GM21786 (cell line): ENCODE data around the gene ADAP1.
A peak's percentile ranks its signal among the peaks of the same experiment; 100 is the strongest.

Experiments
- ATAC-seq: cut with Tn5 transposase; IDR thresholded peaks from one replicate; pipeline ENCODE4 v1.9.1; 2021; ENCODE audit not compliant: unreplicated experiment

The ADAP1 gene

DNA sequence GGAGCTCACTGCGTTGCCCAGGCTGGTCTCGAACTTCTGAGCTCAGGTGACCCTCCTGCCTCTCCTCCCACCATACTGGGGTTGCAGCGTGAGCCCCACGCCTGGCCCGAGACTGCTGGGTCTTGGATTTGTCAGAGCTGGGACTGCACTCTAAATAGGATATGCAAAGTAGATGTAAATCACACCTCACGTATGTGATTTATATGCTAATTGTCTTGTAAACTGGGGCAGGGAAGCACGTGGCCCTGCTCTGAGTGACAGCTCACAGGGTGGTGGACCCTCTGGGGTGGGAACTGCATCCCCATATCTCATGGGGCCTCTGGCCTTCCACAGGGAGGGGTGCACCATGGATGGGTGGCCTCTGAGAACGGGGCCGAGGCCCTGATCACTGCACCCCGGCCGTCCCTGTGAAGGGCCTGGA is 44.0 kb downstream of the ADAP1 start:
- no peak for ATAC-seq

DNA sequence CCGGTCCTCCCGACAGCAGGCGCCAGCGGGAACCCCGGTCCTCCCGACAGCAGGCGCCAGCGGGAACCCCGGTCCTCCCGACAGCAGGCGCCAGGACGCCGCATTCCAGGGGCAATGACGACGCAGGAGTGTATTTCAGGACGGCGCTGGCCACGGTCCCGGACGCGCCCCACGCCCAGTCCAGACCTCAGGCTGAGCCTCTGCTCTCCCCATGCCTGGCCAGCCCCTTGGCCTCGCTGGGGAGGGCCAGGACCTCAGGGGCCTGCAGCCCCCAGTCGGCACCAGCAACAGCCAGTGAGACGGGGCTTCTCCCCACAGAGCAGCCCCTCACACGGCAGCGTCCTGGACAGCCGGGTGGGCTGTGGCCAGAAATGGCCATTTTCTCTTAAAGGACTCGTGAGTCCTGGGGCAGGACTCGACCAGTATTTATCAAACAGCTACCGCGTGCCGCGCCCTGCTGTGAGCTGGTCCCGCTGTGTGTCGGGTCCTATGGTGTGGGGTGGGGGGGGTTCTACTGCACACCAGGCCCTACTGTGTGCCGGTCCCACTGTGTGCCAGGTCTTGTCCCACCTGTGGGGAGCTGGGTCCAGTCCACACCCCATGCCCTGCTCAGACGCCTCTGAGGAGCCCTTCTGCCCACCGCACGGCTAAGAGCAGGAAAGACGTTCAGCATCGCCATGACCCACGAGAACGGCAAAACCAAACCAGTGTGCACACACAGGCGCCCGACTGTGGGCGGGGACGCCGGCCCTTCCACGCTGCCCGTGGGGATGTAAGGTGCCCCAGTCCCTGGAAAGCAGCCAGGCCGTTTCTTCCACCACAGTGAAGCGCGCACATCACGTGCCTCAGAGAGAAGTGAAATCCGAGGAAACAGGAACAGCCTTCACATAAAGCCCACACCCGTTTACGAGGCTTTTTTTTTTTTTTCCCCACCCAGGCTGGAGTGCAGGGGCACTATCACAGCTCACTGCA is 44.8 kb downstream of the ADAP1 start:
- no peak for ATAC-seq

DNA sequence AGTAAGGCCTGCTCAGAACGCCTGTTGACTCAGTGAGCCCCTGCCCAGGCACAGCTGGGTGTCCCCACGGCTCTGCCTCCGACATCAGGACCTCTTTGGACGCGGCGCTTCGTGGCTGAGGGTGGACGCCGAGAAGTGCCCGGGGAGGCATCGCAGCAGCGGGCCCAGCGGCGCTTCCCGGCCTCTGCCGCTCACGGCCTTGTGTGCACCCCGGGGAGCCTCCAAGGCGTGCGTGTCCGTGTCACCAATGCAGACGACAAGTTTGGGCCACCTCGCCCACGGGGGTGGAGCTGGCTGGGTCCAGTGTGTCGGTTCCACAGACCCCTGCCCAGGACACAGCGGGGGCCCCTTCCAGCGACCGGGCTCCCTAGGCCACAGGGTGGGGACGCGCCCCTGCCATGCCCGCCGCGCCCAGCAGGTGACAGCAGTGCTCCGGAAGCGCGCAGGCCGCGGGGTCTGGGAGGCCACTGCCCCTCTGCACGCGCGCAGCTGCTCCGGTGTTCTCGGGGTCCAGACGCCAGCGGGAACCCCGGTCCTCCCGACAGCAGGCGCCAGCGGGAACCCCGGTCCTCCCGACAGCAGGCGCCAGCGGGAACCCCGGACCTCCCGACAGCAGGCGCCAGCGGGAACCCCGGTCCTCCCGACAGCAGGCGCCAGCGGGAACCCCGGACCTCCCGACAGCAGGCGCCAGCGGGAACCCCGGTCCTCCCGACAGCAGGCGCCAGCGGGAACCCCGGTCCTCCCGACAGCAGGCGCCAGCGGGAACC is 45.7 kb downstream of the ADAP1 start:
- peak; percentile 53 for ATAC-seq

DNA sequence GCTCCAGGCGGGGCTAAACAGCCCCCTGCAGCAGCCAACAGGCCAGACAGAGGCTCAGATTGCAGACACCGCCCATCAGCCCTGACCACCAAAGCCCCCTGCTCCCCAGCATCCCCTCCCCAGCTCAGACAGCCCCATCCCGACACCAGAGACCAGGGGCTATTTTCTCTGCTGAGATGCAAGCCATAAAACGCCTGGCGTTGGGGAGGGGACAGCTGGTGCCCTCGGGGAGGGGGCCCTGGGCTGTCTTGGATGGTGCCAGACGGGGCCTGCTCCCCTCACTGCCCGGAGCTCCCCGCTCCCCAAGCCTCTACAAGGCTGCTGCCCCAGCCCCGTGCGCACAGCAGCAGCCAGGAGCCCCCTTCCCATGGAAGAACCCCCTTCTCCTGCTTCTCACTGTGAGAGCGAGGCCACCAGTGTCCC is 46.3 kb downstream of the ADAP1 start:
- ATAC-seq, result no peak

DNA sequence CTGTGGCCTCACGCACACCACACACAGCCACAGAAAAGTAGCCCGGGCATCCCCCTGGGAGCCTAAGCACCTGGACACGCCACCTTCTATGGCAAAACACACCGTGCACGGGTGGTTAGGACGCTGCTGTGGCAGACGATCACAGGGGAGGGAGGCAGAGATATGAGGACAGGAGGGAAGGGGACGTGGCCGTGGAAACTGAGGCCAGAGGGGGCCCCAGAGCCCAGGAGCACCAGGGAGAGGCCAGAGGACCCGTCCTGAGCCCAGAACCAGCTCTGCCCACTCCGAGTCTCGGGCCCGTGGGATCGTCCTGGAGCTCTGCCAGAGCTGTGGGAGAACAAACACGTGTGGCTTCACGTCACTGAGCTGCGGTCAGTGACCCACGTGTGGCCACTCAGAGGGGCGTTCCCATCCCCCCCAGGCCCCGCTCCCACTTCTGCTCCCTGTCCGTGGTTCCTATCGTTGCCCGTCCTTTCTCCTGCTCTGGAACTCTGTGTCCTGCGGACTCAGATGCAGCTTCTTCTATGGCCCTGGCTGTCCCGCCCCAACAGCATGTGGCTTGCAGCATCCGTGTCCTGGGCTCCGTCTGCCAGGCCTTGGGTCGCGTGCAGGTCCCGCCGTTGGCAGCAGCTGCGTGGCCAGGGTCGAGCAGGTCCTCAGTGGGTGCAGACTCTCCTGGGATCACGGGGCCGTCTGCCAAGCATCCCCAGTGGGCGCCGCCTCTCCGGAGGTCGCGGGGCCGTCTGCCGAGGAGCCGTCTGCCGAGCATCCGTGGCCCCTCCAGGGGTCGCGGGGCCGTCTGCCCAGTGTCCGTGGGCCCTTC is 47.1 kb downstream of the ADAP1 start:
- ATAC-seq, result no peak

DNA sequence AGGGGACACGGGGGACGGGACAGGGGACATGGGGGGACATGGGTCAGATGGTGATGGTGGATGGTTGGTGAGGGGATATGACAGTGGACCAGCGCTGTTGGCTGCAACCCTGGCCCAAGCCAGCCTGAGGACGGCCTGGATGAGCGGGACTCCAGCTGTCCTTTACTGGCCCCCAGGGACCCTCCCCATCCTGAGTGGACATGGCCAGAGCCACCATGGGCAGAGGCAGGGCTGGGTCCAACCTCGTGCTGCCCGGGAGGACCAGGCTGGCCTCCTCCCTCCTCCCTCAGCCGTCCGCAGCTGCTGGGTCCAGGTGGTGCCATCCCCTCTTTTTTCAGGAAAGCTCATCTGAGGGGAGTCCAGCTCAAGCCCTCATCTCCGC is 47.7 kb downstream of the ADAP1 start:
- no peak for ATAC-seq

DNA sequence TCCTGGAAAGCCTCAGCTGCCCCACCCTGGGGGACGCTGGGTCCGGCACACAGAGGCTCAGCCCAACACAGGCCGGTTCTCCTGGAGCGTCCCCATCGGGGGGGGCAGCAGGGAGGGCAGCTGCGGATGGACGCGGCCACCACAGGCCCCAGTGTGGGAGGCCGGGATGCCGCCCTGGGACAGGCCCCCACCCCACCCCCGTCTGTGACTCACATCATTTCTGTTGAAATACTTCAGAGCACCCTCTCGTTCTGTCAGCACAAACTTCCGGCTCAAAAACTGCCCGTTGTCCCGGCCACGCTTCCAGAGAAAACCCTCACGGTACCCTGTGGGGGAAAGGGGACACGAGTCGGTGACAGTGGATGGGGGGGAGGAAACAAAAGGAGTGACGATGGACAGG is 49.6 kb downstream of the ADAP1 start:
- no peak for ATAC-seq

DNA sequence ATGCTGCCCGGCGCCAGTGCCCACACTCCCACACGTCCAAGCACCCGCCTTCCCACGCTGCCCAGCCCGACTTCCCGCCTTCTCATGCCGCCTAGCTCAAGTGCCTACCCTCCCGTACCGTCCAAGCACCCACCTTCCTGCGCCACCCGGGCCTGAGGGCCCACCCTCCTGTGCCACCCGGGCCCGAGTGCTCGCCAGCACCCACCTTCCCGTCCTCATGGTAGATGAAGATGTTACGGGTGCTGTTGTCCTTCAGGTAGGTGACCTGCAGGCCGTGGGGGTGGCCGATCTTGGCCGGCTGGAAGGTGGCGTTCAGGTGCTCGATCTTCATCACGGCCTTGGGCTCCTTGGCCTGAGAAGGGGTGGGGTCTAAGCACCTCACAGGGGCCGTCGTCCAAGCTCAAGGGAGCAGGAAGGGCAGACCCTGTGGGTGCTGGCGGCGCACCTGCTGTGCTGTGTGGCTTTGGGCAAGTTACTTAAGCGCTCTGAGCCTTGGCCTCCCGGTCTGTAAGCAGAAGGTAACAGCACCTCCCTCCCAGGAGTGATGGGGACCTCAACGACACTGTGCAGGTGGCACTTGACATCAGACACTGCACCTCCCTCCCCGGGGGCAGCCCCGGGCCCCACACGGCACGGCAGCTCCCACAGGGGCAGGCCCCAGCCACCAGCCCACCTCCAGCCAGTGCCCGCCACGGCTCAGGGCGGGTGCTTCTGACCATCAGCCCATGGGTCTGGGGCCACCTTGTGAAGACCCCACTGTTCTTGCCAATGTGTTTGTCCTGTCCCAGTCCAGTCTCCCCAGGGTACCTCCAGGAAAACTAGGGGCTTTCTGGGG is 50.3 kb downstream of the ADAP1 start:
- no peak for ATAC-seq

DNA sequence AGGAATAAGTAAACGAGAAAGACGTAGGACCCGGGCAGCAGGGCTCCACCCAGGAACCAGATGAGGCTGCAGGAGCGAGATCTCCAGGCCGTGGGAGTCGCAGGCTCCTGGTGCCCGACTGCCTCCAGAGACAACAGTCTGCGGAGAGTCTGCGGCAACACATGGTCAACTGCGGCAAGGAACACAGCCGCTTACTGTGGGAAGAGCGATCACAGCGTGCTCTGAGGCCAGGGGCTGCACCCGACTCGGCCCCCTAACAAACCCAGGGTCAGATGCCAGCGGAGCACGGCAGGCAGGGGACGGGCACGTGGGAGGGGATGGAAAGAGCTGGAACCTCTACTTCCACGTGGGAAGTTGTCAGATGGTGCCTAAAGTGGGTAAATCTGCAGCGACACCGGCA is 51.5 kb downstream of the ADAP1 start:
- ATAC-seq, result no peak

DNA sequence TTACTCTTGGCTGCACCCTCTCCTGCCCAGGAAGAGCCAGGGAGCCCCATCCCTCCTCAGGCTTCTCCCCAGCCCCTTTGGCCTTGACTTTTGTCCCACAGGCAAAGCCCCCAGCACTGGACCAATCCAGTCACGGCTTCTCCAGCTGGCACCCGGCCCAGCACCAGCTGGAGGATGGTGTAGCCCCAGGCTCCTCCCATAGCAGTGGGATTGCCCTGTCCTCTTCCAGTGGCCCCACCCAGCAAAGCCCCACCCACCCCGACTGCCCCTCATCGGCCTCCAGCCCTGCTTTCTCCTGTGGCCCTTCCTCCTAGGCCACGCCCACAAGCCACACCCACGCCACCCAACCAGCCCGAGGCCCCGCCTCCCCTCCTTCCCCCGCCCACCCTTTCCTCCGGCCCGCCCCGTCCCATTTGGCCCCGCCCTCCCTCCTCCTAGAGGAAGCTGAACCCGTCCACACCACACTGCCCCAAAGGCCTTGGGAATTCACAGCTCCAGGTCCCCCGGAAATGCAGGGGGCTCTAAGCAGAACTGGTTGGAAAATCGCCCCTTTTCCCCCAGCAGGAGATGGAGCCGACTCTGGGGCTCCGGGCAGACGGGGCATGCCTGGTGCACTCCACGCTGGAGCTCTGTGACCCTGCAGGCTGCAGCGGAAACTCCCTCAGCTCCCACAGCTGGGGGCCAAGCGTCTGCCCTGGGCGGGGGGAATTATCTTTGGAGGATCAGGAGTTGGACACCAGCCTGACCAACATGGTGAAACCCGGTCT is 52.9 kb downstream of the ADAP1 start:
- no peak for ATAC-seq

DNA sequence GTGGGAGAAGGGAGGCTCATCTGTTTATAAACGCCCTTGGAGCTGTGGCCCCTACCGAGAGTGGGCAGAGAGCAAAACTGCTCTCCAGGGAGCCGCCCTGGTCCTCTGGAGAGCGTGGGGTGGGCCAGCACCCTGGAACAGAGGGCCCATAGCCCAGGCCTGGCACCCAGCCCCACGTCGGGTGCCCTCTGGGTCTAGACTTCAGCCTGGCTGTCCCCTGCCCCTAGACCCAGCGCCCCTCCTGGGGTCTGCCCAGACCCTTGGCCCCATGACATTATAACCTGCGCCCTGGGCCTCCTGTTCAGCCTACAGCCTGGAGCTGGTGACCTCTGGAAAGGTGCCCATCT is 53.5 kb downstream of the ADAP1 start:
- ATAC-seq, result no peak

DNA sequence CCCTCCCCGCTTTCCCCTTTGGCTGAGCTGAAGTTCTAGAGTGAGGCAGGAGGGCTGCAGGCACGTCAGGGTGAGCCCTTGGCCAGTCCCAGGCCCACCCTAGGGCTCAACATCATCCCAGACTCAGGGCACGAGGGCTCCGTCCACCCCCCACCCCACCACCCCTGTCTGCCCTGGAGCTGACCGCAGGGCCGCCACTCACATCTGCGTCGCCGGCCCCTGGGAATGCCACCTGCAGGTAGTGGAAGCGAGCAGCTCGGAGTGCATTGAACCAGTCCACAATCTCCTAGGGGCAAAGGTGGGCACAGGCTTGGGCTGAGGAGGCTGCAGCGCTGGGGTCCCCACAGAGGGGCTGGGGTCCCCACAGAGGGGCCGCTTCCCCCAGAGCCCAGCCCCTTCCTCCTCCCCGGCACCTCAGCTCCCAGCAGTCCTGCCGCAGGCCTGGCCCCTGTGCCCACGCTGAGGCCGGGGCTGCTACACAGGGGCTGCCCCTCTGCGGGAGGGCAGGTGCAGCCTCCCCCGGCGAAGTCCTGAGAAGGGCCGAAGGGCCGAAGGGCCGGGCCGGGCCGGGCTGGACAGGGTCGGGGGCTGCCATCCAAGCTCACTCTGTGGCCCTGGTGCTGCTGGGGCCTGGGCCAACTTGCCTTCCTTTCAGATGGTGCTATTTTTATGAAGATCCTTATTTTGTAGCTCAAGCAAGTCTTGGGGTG is 54.0 kb downstream of the ADAP1 start:
- ATAC-seq, result no peak

DNA sequence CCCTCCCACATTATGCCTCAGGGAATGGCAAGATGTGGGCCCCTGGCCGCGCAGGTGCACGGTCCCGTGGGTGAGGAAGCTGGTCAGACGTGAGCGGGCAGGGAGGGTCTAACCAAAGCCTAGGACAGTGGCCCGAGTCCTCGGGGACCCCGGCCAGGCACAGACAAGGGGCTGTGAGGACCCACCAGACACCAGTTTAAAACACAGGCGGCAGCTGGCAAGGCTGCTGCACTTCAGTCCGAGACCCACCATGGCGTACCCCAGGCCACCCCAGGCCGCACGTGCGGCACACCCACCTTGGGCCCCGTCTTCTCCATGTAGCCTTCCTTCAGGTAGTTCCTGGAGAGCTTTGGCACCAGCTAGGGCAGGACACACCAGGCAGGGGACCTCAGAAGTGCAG is 54.7 kb downstream of the ADAP1 start:
- no peak for ATAC-seq

DNA sequence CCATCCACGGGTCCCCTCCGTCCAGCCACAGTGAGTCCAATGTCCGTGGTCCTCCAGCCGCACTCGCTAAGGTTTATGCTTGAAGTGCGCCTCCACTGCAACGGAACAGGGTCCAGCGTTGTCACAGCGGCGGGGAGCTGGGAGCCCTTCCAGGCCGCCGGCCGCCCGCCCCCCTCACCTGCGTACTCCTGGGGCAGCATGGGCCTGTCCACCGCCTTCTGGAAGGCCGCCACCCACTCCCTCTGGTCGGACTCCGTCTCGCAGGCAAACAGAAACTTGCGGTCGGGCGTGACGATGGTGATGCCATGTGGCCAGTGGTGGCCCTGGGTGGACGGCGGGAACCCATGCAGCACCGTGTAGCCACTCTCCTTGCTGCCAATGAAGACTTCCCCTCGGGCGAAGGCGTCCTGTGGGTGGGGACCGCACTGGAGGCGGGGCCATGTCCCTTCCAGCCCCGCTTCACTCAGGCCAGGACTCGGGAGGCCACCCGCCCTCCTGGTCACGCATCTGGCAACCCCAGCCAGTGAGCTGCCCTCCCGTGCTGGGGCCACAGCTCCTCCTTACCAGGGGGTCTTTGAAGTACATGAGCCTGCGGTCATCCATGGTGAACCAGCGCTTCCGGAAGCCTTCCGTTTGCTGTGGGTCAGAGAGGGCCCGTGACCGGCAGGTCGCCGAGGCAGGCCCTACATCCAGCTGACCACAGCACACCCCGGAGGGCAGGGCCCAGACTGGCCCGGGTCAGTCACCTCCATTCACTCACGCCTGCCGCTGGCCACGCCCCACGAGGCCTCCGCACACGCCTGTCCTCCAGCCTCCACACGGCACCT is 55.4 kb downstream of the ADAP1 start:
- no peak for ATAC-seq

DNA sequence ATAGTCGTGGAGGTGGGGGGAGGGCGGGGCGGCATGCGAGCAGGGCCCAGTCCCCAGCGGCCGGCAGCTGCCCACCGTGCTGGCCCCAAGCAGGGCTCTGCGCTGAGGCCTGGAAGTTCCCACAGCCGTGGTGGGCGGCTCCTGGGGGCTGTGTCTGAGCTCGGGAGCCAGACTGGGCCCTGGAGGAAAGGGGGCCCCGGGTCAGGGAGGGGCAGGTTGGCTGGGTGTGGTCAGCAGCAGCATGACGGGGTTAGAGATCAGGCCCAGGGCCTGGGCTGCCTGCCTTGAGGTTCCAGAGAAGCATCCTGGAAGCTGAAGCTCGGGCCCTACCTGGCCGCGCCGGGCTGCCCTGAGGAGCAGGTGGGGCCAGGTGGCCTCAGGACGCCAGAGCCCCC is 56.0 kb downstream of the ADAP1 start:
- no peak for ATAC-seq

DNA sequence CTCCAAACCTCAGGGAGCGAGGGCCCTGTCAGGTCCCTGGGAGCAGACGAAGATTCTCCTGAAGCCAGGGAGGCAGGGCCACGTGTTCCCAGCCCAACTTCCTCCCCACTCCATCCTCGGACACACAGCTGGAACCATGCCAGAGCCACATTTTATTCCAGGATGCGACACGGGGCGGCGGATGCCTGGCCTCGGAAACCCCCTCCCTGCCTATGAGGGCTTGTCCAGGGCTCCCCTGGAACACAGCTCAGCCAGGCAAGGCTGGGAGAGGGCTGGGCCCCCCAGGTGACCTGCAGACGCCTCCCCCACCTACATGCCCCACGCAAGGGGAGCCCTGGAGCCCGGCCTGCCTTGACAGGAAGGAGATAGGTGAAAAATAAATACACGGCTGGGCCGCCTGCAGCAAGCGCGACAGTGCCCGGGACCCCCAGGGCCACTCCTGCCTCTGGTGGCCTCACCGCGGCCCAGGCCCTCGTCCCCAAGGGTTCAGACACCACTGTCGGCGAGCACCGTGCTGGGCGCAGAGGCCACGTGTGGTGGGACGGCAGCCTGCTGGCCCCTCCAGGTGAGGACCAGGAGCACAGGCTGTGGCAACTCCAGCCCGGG is 56.6 kb downstream of the ADAP1 start:
- ATAC-seq, result no peak

DNA sequence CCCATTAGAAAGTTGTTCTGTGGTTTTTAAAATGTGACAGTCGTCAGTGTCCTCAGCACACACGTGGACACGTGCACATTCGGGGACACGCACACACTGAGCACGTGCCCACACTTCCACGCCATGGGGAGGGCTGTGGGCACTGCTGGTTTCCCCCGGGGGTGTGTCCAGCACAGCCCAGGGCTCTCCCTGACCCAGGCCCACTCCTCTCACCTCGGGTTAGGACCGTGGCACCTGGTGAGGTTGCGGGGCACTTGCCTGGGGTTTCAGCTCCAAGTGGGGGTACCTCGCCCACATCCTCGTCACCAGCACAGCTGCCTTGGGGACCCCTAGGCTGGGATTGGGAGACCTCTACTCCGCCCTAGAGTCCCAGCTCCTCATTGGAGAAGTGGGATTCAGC is 57.4 kb downstream of the ADAP1 start:
- no peak for ATAC-seq
